Loucy (cell line): Measurements from ENCODE around the gene CSRNP2.

Experiments used
- H2AFZ ChIP-seq: fragments of 200-600 bp; sonication (generic); 2 replicates; pipeline ENCODE4 v1.6.0; 2016; ENCODE audit warnings: antibody characterized with exemption, mild to moderate bottlenecking, low read length, moderate library complexity
- H3F3A ChIP-seq: fragments of 200-600 bp; 2 replicates; pipeline ENCODE4 v1.6.0; 2016; ENCODE audit warnings: antibody characterized with exemption, low read depth, mild to moderate bottlenecking
- H3K27me3 ChIP-seq: fragments of 200-600 bp; sonication (generic); 2 replicates; pipeline ENCODE4 v1.6.1; 2014; ENCODE audit warnings: low read length, mild to moderate bottlenecking; ENCODE audit not compliant: insufficient read depth, poor library complexity, severe bottlenecking
- H3K36me3 ChIP-seq: fragments of 200-600 bp; sonication (generic); 2 replicates; pipeline ENCODE4 v1.6.1; 2016; ENCODE audit warnings: low read length; ENCODE audit not compliant: insufficient read depth
- H3K4me1 ChIP-seq: fragments of 200-600 bp; sonication (generic); 2 replicates; pipeline ENCODE4 v1.5.1; 2014; ENCODE audit warnings: low read length, mild to moderate bottlenecking; ENCODE audit not compliant: insufficient read depth, poor library complexity, severe bottlenecking
- H3K4me2 ChIP-seq: fragments of 200-600 bp; sonication (generic); 2 replicates; pipeline ENCODE4 v1.6.0; 2014; ENCODE audit warnings: antibody characterized with exemption, low read length, low read depth, mild to moderate bottlenecking; ENCODE audit not compliant: poor library complexity, severe bottlenecking
- H3K4me3 ChIP-seq: fragments of 200-600 bp; sonication (generic); 2 replicates; pipeline ENCODE4 v1.5.1; 2014; ENCODE audit warnings: low read length, mild to moderate bottlenecking, mixed read lengths; ENCODE audit not compliant: poor library complexity, severe bottlenecking
- H3K79me2 ChIP-seq: fragments of 200-600 bp; sonication (generic); 2 replicates; pipeline ENCODE4 v1.6.1; 2014; ENCODE audit warnings: low read length; ENCODE audit not compliant: insufficient read depth
- H3K9ac ChIP-seq: fragments of 200-600 bp; sonication (generic); 2 replicates; pipeline ENCODE4 v1.6.0; 2014; ENCODE audit warnings: mild to moderate bottlenecking, low read depth, low read length, moderate library complexity; ENCODE audit not compliant: poor library complexity, severe bottlenecking
- H3K9me2 ChIP-seq: fragments of 200-600 bp; sonication (generic); replicated peaks from 2 replicates; pipeline ENCODE4 v1.6.1; 2016; ENCODE audit warnings: low read depth, low read length, mixed read lengths
- H3K9me3 ChIP-seq: fragments of 200-600 bp; sonication (generic); 2 replicates; pipeline ENCODE4 v1.6.1; 2014; ENCODE audit warnings: mild to moderate bottlenecking, antibody characterized with exemption, low read length, low read depth; ENCODE audit not compliant: insufficient read depth
- H4K20me1 ChIP-seq: fragments of 200-600 bp; sonication (generic); 2 replicates; pipeline ENCODE4 v1.6.0; 2014; ENCODE audit warnings: antibody characterized with exemption, low read length, mild to moderate bottlenecking; ENCODE audit not compliant: insufficient read depth, poor library complexity, severe bottlenecking
- EZH2phosphoT487 ChIP-seq: fragments of 200-600 bp; IDR thresholded peaks from 2 replicates; pipeline ENCODE4 v1.6.1; 2018; ENCODE audit warnings: antibody characterized with exemption, mild to moderate bottlenecking, moderate library complexity, borderline replicate concordance
- TF ChIP-seq, protein P1 (sequence below): fragments of 200-600 bp; sonication (generic); conservative IDR thresholded peaks from 2 replicates; pipeline ENCODE4 v1.5.1; 2014; ENCODE audit warnings: mild to moderate bottlenecking, antibody characterized with exemption, low read length

The CSRNP2 gene

GRCh38 chr12:51051787-51052186 is 31.6 kb downstream of the CSRNP2 start:
- H3K9ac ChIP-seq: no peak overlapping the region
- peak overlapping the region; percentile 56 for H3K4me2 ChIP-seq
- H3K9me2 ChIP-seq: no peaks in the 10 kb centered on the region
- peaks cover 19% of the 10 kb centered on the region; the same call in 1 of the 2 replicates for H3K36me3 ChIP-seq
- H3K4me1 ChIP-seq: peaks cover 23% of the 10 kb centered on the region
- peaks cover 30% of the 10 kb centered on the region for H3K79me2 ChIP-seq
- no peak overlapping the region for H2AFZ ChIP-seq
- H3K9me3 ChIP-seq: no peaks in the 10 kb centered on the region
- no peak overlapping the region for H3K4me3 ChIP-seq
- H4K20me1 ChIP-seq: no peaks in the 10 kb centered on the region
- no peak for TF ChIP-seq EZH2phosphoT487
- TF ChIP-seq, protein P1, sequence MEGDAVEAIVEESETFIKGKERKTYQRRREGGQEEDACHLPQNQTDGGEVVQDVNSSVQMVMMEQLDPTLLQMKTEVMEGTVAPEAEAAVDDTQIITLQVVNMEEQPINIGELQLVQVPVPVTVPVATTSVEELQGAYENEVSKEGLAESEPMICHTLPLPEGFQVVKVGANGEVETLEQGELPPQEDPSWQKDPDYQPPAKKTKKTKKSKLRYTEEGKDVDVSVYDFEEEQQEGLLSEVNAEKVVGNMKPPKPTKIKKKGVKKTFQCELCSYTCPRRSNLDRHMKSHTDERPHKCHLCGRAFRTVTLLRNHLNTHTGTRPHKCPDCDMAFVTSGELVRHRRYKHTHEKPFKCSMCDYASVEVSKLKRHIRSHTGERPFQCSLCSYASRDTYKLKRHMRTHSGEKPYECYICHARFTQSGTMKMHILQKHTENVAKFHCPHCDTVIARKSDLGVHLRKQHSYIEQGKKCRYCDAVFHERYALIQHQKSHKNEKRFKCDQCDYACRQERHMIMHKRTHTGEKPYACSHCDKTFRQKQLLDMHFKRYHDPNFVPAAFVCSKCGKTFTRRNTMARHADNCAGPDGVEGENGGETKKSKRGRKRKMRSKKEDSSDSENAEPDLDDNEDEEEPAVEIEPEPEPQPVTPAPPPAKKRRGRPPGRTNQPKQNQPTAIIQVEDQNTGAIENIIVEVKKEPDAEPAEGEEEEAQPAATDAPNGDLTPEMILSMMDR: no peak
- H3F3A ChIP-seq: peaks cover 3% of the 10 kb centered on the region; the same call in 1 of the 2 replicates
- H3K27me3 ChIP-seq: no peaks in the 10 kb centered on the region

DNA sequence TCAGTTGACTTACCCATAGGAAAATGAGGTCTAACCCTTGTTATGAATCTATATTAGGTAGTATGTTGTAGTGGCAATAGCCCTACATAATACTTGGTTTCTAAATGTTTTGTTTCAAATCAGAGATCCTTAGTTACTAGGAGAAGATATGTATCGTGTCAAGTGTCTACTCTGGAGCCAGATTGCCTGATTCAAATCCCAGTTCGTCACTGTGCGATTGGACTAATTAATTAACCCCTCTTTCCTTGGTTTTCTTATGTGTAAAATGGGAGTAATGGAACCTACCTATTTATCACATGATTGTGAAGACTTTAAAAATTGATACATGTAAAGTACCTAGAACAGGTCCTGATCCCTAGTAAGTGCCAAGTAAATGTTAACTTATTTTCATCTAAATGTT is 33.9 kb downstream of the CSRNP2 start:
- Histone ChIP-seq H3K9me2 (no peaks in the 10 kb centered on the region), H3K9me3 (no peaks in the 10 kb centered on the region), H3K36me3 (peaks cover 6% of the 10 kb centered on the region; the same call in 1 of the 2 replicates), H3K4me3 (peak overlapping the region; percentile 89), H3K79me2 (peaks cover 30% of the 10 kb centered on the region), H4K20me1 (no peaks in the 10 kb centered on the region), H2AFZ (no peak overlapping the region), H3K4me1 (peaks cover 23% of the 10 kb centered on the region), H3K4me2 (peak overlapping the region; percentile 93), H3K9ac (peak overlapping the region; percentile 85), H3F3A (peaks cover 3% of the 10 kb centered on the region; the same call in 1 of the 2 replicates), H3K27me3 (no peaks in the 10 kb centered on the region)
- TF ChIP-seq EZH2phosphoT487: no peak
- TF ChIP-seq, protein P1: no peak

- TF ChIP-seq, protein P1: no peak
- no peak for TF ChIP-seq EZH2phosphoT487
- Histone ChIP-seq H3K9me2 (no peaks in the 10 kb centered on the region), H3F3A (peaks cover 3% of the 10 kb centered on the region; the same call in 1 of the 2 replicates), H3K4me1 (peaks cover 23% of the 10 kb centered on the region), H2AFZ (peak overlapping the region; percentile 95; the same call in 1 of the 2 replicates), H4K20me1 (no peaks in the 10 kb centered on the region), H3K4me3 (peak overlapping the region; percentile 89), H3K79me2 (peaks cover 30% of the 10 kb centered on the region), H3K36me3 (no peaks in the 10 kb centered on the region), H3K9me3 (no peaks in the 10 kb centered on the region), H3K4me2 (peak overlapping the region; percentile 93), H3K27me3 (no peaks in the 10 kb centered on the region), H3K9ac (peak overlapping the region; percentile 85)
These were observed 34.6 kb downstream of the CSRNP2 start for GRCh38 chr12:51048661-51049251.
